Heart left ventricle (tissue), 16 donors: ENCODE data around the gene RAB6B. TPM values are rescaled to one million over a fixed set of nuclear protein-coding genes. Genes with fewer than 3 reads are reported as not detected.
A peak's percentile ranks its signal among the peaks of the same experiment; 100 is the strongest.

Experiments
- ATAC-seq, 4 donors: fragments of 200-7000 bp; cut with Tn5 transposase; one replicate each; pipeline ENCODE4 v1.9.1; 2020 to 2022; ENCODE audit warnings: moderate library complexity in 4 of 4, mild to moderate bottlenecking in 3 of 4, moderate number of reproducible peaks in 1 of 4
- DNase-seq, 5 donors: peaks; one replicate each; pipeline ENCODE4 v3.0.0-alpha.2; 2020
- H3K27ac ChIP-seq, 12 donors: fragments of 200-600 bp; sonication (generic) in 4 of 12; one replicate each; pipeline versions ENCODE4 v1.5.0 to v1.8.0; 2016 to 2022; ENCODE audit warnings: mild to moderate bottlenecking in 2 of 12
- H3K27me3 ChIP-seq, 9 donors: fragments of 200-600 bp; sonication (generic) in 2 of 9; one replicate each; pipeline versions ENCODE4 v1.5.1 to v1.8.0; 2016 to 2022; ENCODE audit warnings: mild to moderate bottlenecking in 3 of 9
- H3K36me3 ChIP-seq, 9 donors: fragments of 200-600 bp; sonication (generic) in 2 of 9; one replicate each; pipeline versions ENCODE4 v1.5.0 to v1.8.0; 2018 to 2022; ENCODE audit warnings: mild to moderate bottlenecking in 2 of 9
- H3K4me1 ChIP-seq, 12 donors: fragments of 200-600 bp; sonication (generic) in 4 of 12; one replicate each; pipeline versions ENCODE4 v1.5.0 to v1.8.0; 2016 to 2022; ENCODE audit warnings: mild to moderate bottlenecking in 3 of 12
- H3K4me3 ChIP-seq, 12 donors: fragments of 200-600 bp; sonication (generic) in 4 of 12; one replicate each; pipeline versions ENCODE4 v1.5.0 to v1.8.0; 2017 to 2022; ENCODE audit warnings: mild to moderate bottlenecking in 9 of 12, moderate library complexity in 4 of 12
- H3K9me3 ChIP-seq, 12 donors: fragments of 200-600 bp; sonication (generic) in 4 of 12; one replicate each; pipeline versions ENCODE4 v1.5.0 to v1.8.0; 2016 to 2022; ENCODE audit warnings: mild to moderate bottlenecking in 1 of 12
- CTCF ChIP-seq, 12 donors: fragments of 200-600 bp; sonication (generic) in 4 of 12; IDR thresholded peaks; one replicate each; pipeline versions ENCODE4 v1.5.0 to v1.8.0; 2018 to 2022; ENCODE audit warnings: antibody characterized with exemption in 12 of 12, mild to moderate bottlenecking in 5 of 12
- POLR2A ChIP-seq, 2 donors: fragments of 450-650 bp; IDR thresholded peaks; one replicate each; pipeline ENCODE4 v1.6.1; 2017; ENCODE audit warnings: antibody characterized with exemption in 2 of 2, mild to moderate bottlenecking in 2 of 2, moderate library complexity in 2 of 2
- WGBS, 4 donors: extraction: QIAGEN DNeasy Blood & Tissue Kit in 2 of 4; methylation state at CpG; one replicate each; pipeline versions ENCODE4 v1.1.5 to v1.1.7; 2013 to 2018; 5-methylcytosine and 5-hydroxymethylcytosine counted together
- intact Hi-C, 10 donors: fragments of 100-400 bp; cut with DNase I; formaldehyde crosslinking; loops; one replicate each; pipeline versions ENCODE4 v1.11.1 to v1.14.2; 2022
- polyA plus RNA-seq, 2 donors: library from polyadenylated mRNA; stranded (reverse); fragments of 200-250 nt; gene quantifications; one replicate each; pipeline ENCODE4 v1.2.3, GENCODE V29; 2013
- total RNA-seq, 9 donors: library from RNA; depleted of rRNA in 2 of 9; stranded (reverse); fragments of >200 nt in 2 of 9; fragmentation: NEBNext Ultra II Directional in 3 of 9; extraction: Animal tissue kit (Norgen Biotek cat#: 25700) in 3 of 9; gene quantifications; one replicate each; pipeline versions ENCODE4 v1.1.0 to v1.2.4, GENCODE V29; 2016 to 2023
- donor health status: ischemic (EF 13 %, LVEDD 7.1; RV severe dilation, severe dysfunction).
- donor health status: healthy with polysubstance abuse.
- donor health status: DM: no; HTN: yes; CAD: no.
- donor health status: DM: no; HTN: no; CAD: no.
- donor health status: ischemic (EF 25% LVEDD 6.9; RV normal size, moderate dysfunction).
- donor health status: ischemic (EF 25% LVEDD 5.7; RV mildly dilated, moderate dysfunction).
- donor health status: healthy.
- donor health status: DM: yes; HTN: yes; CAD: no.
- donor health status: ischemic (EF 35%, LVEDD 5.7; RV mildly dilated, moderate dysfunction).
- donor health status: nonischemic (EF 11% LVEDD 7.7; RV severe dilation, severe dysfunction).
- donor health status: DM: yes; HTN: yes; CAD: no.
- donor health status: PGD.
- donor health status: ischemic (EF 29% LVEDD 5.4; RV normal size, mild dysfunction).
- donor health status: nonischemic (EF 23%, LVEDD 6.1; RV moderate dilation, normal function).

Gene RAB6B
- total and polyA plus RNA-seq, 11 donors: 12.4 to 57.2 (median 43.1) TPM

GRCh38 chr3:133824961-133825485, 70.7 kb downstream of the RAB6B start:
- Histone ChIP-seq H3K27me3 (no peaks in the 10 kb centered on the region), H3K9me3 (no peaks in the 10 kb centered on the region), H3K36me3 (peaks cover 0 to 51% (median 35%) of the 10 kb centered on the region in 9 donors), H3K27ac (no peak overlapping the region), H3K4me3 (no peak overlapping the region), H3K4me1 (peaks cover 0 to 26% (median 11%) of the 10 kb centered on the region in 12 donors)
- ATAC-seq (no peak), DNase-seq (no peak)
- WGBS, 4 donors: 81 to 90% (median 87%) methylated on average over 8 of the region's 8 CpGs
- intact Hi-C loops: loop anchor here in 3 of 10 donors (5.0 to 10.0 kb wide), 3 partner anchors 70 to 390 kb away; partner anchors contain the start of gene RAB6B (in 3 of the 3)
- TF ChIP-seq POLR2A (IDR thresholded peaks at IDR 0.05) (no peak), CTCF (IDR thresholded peaks at IDR 0.05) (no peak)

GRCh38 chr3:133821767-133822638, 73.7 kb downstream of the RAB6B start:
- 69 to 84% (median 75%) methylated on average over 7 to 8 of the region's 8 CpGs for WGBS, 4 donors
- intact Hi-C loops: loop anchor here in 6 of 10 donors (2.0 to 10.0 kb wide), 5 partner anchors 73 to 393 kb away; partner anchors contain the start of gene RAB6B (in 4 of the 6)

GRCh38 chr3:133820889-133821675, 74.6 kb downstream of the RAB6B start:
- Histone ChIP-seq H3K27me3 (no peaks in the 10 kb centered on the region), H3K9me3 (no peaks in the 10 kb centered on the region), H3K36me3 (peaks cover 0 to 83% (median 57%) of the 10 kb centered on the region in 9 donors), H3K4me3 (no peak overlapping the region), H3K4me1 (peaks cover 0 to 11% (median 4%) of the 10 kb centered on the region in 12 donors), H3K27ac (peak overlapping the region in 2 of 12 donors; percentile 2 to 23)
- TF ChIP-seq POLR2A (IDR thresholded peaks at IDR 0.05): no peak
- ATAC-seq (no peak), DNase-seq (no peak)
- WGBS, 4 donors: 86 to 92% (median 89%) methylated on average over 3 of the region's 3 CpGs
- intact Hi-C loops: loop anchor here in 4 of 10 donors (2.0 to 10.0 kb wide), 4 partner anchors 74 to 394 kb away; partner anchors contain the start of gene RAB6B (in 3 of the 4)

More at GRCh38 chr3:133821767-133822638, 73.7 kb downstream of the RAB6B start:
- Histone ChIP-seq H3K4me1 (peaks cover 0 to 11% (median 4%) of the 10 kb centered on the region in 12 donors), H3K36me3 (peaks cover 0 to 74% (median 55%) of the 10 kb centered on the region in 9 donors), H3K27ac (peak overlapping the region in 2 of 12 donors; percentile 2 to 23), H3K27me3 (no peaks in the 10 kb centered on the region), H3K4me3 (no peak overlapping the region), H3K9me3 (no peaks in the 10 kb centered on the region)
- peak in 4 of 5 donors; percentile 71 to 89 (median 78) for DNase-seq
- TF ChIP-seq CTCF (IDR thresholded peaks at IDR 0.05): peak in 6 of 12 donors; percentile 11 to 61 (median 32)
- TF ChIP-seq POLR2A (IDR thresholded peaks at IDR 0.05): no peak
- ATAC-seq: peak in 3 of 4 donors; percentile 44 to 80 (median 48)

- Histone ChIP-seq H3K9me3 (no peaks in the 10 kb centered on the region), H3K27ac (no peak overlapping the region), H3K27me3 (no peaks in the 10 kb centered on the region), H3K4me3 (no peak overlapping the region), H3K4me1 (peaks cover 0 to 11% (median 4%) of the 10 kb centered on the region in 12 donors), H3K36me3 (peaks cover 0 to 88% (median 67%) of the 10 kb centered on the region in 9 donors)
- no peak for DNase-seq
- intact Hi-C loops: loop anchor here in 4 of 10 donors (2.0 to 10.0 kb wide), 4 partner anchors 75 to 395 kb away; partner anchors contain the start of gene RAB6B (in 3 of the 4)
- ATAC-seq: no peak
- no peak for TF ChIP-seq CTCF (IDR thresholded peaks at IDR 0.05)
- no peak for TF ChIP-seq POLR2A (IDR thresholded peaks at IDR 0.05)
- 69 to 75% (median 73%) methylated on average over 4 of the region's 4 CpGs for WGBS, 4 donors
Observed at GRCh38 chr3:133820129-133820528, 75.6 kb downstream of the RAB6B start.
